DND-41 (cell line): ENCODE data around the gene PCNT.

Experiments used
- EZH2 ChIP-seq: IDR thresholded peaks from 3 replicates; pipeline ENCODE4 v1.6.1; 2012; ENCODE audit warnings: borderline replicate concordance, low read depth, mild to moderate bottlenecking, moderate library complexity, low read length, inconsistent platforms; ENCODE audit not compliant: severe bottlenecking
- TF ChIP-seq, protein P1 (sequence below): IDR thresholded peaks from 2 replicates; pipeline ENCODE4 v1.5.1; 2012; ENCODE audit warnings: borderline replicate concordance, low read length, moderate library complexity, mild to moderate bottlenecking; ENCODE audit not compliant: poor library complexity, severe bottlenecking; ENCODE audit errors: extremely low read depth

- TF ChIP-seq, protein P1, sequence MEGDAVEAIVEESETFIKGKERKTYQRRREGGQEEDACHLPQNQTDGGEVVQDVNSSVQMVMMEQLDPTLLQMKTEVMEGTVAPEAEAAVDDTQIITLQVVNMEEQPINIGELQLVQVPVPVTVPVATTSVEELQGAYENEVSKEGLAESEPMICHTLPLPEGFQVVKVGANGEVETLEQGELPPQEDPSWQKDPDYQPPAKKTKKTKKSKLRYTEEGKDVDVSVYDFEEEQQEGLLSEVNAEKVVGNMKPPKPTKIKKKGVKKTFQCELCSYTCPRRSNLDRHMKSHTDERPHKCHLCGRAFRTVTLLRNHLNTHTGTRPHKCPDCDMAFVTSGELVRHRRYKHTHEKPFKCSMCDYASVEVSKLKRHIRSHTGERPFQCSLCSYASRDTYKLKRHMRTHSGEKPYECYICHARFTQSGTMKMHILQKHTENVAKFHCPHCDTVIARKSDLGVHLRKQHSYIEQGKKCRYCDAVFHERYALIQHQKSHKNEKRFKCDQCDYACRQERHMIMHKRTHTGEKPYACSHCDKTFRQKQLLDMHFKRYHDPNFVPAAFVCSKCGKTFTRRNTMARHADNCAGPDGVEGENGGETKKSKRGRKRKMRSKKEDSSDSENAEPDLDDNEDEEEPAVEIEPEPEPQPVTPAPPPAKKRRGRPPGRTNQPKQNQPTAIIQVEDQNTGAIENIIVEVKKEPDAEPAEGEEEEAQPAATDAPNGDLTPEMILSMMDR = no peak
- no peak for TF ChIP-seq EZH2
Observed at GRCh38 chr21:46442938-46443337, 119.0 kb downstream of the PCNT start.
